HG03066 (cell line): ENCODE results near the gene SLMAP.

Experiments used
- ATAC-seq: cut with Tn5 transposase; IDR thresholded peaks from one replicate; pipeline ENCODE4 v1.9.1; 2021; ENCODE audit warnings: low read depth; ENCODE audit not compliant: unreplicated experiment

SLMAP gene

DNA sequence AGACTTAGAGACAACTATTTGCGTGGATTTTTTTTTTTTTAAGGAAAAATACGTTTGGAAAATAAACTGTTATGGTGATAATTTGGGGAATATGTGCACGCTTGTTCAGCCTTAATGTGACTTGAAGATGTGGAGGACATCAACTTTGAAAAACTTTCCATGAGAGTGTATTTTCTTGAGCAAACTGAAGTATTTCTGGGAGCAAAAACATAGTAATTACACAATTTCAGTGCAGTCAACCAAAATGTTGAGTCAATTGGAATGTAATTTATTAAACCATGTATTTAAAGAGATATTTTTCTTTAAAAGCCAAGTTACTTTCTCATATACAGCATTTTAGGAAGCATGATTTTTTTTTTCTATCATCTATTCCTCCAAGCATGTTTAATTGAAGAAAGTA lies 171.8 kb downstream of the SLMAP start:
- no peak for ATAC-seq

DNA sequence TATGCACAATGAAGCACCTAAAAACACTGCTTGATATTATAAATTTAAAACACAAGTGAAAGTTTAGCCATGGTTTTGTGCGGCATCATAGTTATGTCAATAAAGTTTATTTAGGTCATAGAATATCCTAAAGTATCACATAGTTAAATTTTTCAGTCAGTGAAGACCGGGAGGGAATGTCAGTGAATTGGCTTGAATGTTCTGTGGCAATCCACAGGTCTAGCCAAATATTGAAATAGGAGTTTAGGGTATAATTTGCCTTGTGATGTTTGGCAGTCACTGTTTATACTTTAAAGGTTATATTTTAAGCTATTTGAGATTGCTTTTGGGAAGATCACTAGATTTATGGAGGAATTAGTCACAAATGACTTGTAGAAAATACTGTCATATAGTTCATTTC lies 172.4 kb downstream of the SLMAP start:
- no peak for ATAC-seq

DNA sequence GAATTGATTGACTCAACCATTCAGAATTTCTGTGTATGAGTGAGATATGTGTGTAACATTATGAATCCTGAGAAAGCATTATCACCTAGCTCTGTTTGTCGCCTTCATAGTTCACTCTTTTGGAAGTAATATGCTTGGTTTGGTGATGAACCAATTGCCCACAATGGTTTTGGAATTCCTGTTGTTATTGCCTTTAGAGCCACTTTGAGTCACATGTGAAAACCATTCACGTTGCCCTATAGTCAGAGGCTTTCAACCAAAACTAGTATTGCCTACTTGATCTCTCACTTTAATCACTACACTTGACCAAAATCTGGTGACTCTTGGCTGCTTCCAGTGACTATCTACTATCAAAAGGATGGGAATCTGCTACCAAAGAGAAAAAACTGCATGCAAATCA lies 173.9 kb downstream of the SLMAP start:
- no peak for ATAC-seq

DNA sequence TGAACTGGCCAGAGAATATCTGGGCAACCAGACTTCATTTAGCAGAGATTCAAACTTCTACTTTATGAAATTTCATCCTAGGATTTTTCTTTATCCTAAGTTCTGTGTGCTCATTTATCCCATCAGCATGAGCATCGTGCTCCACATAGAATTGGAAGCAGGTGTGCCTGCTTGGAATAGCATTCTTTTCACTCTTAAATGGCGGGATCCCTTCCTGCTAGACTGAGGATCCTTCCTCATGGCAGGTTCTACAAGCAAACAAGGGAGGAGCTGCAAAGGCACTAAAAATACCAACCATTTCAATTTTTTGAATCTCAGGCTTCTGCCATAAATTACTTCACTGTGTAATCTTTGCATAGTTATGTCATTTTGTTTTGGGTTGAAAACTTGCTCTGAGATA lies 177.5 kb downstream of the SLMAP start:
- ATAC-seq = no peak

DNA sequence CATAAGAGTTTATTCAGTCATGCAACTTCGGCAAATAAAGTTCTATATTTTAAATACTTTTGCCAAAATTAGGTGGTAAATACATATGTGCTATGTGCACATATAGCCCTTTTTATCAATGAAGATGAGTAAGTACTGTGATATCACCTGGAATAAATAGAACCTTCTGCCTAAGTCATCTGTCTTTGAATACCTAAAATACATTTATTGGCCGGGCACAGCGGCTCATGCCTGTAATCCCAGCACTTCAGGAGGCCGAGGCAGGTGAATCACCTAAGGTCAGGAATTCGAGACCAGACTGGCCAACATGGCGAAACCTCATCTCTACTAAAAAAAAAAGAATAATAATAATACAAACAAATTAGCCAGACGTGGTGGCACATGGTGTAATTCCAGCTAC lies 178.3 kb downstream of the SLMAP start:
- ATAC-seq = no peak

DNA sequence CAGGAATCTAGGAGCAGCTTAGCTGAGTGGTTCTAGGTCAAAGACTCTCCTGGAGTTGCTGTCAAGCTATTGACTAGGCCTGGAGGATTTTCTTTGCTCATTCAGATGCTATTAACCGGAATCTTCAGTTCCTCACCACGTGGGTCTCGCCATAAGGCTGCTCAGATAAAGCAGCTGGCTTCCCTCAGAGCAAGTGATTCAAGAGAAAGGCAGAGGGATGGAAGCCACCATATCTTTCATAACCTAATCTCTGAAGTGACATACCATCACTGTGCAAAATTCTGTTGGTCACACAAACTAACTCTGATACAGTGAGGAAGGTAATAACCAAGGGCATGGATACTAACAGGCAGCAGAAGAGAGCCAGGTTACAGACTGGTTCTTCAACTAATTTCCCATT lies 179.4 kb downstream of the SLMAP start:
- ATAC-seq = no peak

DNA sequence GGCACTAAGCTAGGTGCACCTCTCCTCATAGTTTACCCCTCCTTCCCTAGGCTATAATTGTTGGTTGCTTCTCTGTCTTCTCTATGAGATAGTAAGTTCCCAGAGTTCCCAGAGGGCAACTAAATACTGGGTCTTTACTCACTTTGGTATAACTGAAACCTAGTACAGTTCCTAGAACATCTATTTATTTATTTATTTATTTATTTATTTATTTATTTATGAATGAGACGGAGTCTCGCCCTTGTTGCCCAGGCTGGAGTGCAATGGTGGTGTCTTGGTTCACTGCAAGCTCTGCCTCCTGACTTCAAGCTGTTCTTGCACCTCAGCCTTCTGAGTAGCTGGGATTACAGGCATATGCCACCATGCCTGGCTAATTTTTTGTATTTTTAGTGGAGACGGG lies 181.0 kb downstream of the SLMAP start:
- no peak for ATAC-seq

DNA sequence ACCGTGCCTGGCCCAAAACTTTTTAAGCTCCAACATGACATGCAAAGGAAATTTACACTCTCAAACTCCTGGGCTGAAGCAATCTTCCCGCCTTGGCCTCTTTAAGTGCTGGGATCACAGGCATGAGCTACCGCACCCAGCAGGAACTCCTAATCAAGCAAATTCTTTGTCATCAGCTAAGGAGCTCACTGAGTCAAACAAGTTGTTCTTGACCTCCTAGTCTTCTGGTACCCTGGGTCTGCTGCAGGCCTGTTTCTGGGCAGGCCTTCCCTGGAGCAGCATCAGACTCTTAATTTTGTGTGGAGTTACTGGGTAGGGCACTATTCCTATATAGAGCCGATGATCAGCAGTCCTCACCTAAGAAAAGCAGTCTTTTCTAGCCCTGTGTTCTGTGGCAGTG lies 183.7 kb downstream of the SLMAP start:
- ATAC-seq = no peak

DNA sequence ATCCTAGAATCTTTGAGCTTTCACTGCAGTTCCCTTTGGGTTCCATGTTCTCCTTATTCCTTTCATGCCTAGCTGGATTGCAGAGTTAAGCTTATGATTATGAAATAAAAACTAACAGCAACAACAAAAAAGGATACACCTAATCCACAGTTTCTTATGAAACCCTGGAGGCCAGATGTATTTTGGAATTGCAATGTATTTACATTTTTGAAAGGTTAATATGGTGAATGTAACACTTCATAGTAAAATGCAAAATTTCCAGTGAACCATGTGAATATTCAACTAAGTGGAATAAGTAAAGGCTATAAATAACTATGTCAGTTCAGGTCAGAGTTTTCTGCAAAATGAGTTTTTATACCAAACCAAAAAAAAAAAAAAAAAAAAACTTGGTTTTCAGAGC lies 186.3 kb downstream of the SLMAP start:
- ATAC-seq = no peak

DNA sequence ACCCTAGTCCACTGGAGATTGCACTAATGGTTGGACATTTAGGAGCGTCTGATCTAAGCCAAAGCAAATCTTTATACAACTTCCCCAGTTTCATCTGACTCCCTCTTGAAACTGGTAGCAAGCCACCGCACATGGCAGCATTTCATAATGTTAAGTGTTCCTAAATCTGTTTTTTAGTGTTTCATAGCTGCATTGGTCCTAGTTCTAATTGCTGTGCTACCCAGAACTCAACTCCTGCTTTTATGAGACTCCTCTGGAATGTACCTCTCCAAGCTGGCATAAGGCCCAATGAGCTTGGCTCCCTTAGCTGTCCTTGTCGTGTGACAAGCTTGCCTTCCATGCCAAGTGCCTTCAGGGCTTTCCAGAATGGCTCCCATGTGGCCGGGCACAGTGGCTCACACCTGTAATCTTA lies 186.8 kb downstream of the SLMAP start:
- no peak for ATAC-seq

DNA sequence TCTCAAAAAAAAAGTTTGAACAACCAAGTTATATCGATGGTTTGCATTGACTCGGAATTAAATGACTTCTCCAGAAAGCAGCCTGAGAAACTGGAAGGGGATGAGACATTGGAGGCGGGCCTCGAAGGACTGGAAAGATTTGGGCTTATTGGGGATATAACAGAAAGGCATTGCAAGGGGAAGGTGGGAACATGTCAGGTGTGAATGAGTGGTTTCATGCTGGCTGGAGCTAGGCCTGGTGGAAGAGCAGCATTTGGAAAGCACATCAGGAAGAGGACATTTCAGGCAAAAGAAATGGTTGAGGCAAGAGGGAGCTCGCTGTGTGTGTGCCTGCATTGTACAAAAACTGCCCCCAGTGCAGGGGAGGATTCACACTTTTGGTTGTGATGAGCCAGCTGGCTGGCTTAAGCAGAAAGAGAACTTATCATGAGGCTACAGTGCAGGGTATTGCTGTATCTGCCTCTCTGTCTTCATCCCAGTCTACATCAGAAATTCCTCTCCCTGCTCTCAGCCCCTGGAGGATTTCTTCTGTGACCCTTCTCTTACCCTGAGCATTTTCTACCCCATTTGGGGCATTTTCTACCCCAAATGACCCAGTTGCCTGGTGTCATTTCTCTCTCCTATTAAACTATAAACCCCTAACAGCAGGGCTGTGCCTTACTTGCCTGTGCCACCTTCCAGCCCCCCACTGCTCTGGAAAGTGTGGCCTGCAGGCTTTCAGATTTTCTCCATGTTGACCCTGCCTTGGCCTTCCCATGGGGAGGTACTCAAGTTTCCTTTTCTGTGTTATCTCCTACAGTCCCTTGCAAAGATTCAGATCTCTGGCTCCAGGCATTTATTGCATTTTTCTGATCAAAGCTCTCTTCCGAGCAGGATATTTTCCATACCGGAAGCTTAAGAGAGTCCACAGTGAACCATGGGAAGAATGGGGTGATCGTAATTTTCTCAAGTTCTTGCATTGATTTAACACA lies 187.7 kb downstream of the SLMAP start:
- no peak for ATAC-seq

DNA sequence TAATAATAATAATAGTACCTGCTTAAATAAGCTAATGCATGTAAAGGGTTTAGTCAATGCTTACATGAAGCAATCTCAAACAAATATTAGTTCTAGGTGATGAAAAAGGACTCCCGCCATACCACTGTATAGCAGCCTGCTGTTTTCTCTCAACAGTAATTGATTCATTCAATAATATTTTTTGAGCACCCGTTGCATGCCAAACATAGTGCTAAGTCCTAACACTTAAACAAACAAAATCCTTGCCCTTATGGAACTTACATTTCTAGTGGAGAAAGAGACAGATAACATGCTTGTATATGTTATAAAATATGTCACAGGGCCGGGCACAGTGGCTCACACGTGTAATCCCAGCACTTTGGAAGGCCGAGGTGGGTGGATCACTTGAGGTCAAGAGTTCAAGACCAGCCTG lies 190.9 kb downstream of the SLMAP start:
- ATAC-seq = no peak

DNA sequence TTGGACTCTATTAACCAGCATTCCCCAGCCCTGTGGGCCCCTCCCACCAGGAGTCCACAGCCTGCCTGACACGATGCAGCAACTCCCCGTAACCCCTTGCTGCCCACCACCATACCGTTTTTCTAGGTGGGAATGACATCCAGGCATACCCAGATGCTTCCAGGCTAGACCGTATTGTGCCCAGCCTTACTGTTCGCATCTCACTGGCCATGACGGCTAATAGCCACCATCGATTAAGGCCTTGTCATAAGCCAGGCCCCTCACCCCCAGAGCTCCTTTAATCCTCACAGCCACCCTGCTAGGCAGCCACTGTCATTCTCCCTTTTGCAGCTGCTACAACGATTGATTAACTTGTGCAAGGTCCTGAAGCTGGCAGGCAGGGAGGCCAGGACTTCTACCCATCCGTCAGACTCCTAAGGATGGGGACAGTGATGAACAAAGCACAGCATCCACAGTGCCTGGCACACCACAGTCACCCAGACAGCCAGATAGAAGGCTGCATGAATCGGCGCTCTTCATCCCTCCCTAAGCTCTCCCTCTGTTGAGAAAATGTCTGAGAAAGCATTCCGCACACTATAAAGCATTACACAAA lies 192.1 kb downstream of the SLMAP start:
- no peak for ATAC-seq

DNA sequence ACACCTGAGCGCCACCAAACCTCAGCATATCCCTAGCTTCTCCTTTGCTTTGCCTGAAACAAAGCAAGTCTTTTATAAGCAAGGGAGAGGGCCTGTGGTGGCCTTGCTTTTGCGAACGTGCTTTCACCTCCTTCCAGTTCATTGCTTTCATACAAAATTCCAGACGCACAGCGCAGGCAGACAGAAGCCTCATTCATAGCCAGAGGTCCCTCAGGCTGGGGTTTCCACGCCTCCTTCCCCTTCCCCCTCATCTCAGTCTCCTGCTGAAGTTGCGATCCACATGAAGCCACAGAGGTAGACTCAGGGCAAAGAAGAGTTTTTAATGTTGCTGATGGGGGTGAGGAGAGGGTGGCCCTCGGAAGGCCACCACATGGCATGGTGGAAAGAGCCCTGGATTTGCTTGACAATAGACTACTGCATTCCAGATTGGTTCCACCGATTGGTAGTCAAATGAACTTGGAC lies 192.7 kb downstream of the SLMAP start:
- ATAC-seq = no peak

DNA sequence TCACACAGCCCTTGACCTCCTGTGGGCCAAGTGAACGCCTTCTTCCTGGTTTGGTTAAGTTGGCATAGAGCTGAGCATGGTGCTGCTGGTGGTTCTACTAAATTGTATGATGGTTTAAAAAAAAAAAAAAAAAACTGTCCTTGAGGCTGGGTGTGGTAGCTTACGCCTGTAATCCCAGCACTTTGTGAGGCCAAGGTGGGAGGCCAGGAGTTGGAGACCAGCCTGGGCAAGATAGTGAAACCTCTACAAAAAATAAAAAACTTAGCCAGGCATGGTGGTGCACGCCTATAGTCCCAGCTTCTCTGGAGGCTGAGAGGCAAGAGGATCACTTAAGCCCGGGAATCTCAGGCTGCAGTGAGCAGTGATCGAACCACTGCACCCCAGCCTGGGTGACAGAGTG lies 193.2 kb downstream of the SLMAP start:
- ATAC-seq = no peak

DNA sequence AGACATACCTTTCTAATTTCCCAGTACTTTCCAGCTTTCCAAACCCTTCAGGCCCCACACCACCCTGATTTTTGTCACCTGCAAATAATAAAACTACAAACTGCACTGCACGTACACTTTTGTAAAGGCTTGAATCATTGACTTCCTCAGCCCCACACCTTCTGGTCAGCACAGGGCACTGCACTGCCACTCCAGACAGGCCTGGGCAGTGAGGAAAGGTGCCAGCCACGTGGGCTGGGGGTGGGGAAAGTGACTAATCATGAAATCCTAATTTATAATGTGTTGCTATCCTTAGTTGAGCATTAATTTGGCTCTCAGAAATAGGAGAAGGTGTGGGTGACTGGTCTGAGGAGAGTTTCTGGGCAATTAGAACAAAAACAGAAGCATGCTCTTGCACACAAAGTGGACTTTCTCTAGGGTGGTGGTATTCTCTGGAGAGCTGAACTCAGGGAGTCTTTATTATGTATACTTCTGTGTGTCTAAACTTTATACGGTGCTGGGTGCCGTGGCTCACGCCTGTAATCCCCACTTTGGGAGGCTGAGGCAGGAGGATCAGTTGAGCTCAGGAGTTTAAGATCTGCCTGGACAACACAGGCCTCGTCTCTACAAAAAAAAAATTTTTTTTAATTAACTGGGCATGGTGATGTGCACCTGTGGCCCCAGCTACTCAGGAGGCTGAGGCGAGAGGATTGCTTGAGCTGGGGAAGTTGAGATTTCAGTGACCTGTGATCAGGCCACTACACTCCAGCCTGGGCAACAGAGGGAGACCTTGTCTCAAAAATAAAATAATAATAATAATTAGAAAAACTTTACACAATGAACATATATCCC lies 193.9 kb downstream of the SLMAP start:
- no peak for ATAC-seq

DNA sequence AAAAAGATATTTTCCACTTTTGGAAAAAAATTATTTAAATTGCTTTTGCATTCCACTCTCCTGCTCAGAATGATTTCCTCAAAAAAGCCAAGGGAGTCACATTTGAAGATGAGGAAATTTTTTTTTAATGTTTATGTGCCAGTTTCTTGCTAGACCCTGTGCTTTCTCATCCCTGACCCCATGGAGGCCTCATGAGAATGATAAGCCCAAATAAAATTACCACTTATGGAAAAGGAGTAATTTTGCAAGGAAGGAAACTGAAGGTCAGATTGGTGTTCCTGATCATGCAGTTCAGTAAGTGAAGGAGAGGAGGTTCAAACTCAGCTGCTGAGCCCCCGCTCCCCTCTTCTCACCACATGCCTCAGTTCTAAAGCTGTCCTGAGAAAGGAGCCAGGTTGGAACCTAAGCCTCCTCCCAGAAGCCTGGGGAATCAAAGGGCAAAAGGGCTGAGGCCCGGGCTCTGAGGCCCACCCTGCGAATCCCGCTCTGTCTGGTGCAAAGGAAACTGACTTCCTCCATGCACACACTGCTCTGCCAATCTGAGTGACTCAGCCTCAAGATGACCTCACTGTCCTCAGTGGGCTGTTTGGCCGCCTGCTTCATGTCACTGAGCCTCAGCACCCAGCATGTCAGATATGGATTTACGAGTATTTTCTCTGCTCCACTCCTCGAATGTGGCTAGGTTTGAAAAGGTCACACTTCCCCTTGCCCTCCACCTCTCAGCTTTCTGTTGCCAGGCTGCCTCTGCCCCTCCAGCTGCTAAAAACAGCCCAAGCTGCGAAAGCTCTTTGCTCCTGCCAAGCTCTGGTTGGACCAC lies 195.2 kb downstream of the SLMAP start:
- no peak for ATAC-seq

DNA sequence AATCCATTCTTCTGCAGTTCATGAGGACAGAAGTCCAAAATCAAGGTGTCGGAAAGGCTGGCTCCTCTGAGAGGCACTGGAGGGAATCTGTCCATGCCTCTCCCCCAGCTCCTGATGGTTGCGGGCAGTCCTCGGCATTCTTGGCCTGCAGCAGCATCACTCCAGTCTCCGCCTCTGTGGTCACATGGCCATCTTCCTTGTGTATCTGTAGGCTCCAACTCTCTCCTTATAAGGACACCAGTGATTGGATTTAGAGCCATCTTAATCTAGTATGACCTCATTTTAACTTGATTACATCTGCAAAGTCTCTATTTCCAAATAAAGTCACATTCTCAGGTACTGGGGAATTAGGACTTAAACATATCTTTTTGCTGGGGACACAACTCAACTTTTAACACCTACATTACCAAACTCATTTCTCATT lies 196.1 kb downstream of the SLMAP start:
- ATAC-seq = no peak

DNA sequence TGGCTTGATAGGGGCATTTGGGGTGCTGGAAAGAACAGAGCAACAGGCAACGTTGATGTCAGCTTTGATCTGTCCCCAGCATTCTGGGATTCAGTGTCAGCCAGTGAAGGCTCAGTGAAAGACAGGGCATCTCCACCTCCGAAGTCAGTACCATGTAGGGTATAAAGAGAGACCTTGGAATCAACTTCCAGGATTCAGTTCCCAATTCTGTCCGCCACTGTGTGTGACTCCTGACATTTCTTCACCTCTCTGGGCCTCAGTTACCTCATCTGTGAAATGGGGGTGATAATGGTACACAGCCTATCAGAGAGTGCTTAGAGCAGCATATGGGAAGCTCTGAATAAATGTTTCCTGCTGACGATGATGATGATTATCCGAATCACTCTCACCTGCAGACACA lies 196.5 kb downstream of the SLMAP start:
- ATAC-seq = no peak

DNA sequence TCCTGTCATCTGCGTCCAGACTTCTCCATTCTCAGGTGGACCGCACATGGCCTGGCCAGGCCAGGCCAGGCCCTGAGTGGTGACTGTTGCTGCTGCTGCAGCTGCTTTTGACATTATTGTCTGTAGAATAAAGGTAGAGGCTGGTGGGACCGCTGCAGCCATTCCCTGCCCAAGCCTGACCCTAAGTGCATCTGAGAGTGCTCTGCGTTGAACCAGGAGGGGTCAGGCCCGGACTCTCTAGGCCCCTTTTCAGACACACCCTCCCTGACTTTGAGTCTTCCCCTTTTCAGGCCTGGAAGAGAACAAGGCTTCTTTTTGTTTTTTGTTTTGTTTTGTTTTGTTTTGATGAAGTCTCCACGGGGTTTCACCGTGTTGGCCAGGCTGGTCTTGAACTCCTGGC lies 197.5 kb downstream of the SLMAP start:
- no peak for ATAC-seq
